Epithelial cell of proximal tubule (primary cell): ENCODE measurements around the gene PHF21A. TPM values are rescaled to one million over a fixed set of nuclear protein-coding genes. Genes with fewer than 3 reads are reported as not detected.

Source experiments
- DNase-seq: peaks from one replicate; pipeline ENCODE4 v3.0.0-alpha.2; 2011; ENCODE audit warnings: low read depth
- H3K4me3 ChIP-seq: 2 replicates; pipeline ENCODE4 v1.5.1; 2011; ENCODE audit warnings: low read depth, mild to moderate bottlenecking, low read length
- total RNA-seq: library from RNA; depleted of rRNA; stranded (reverse); fragments of >200 nt; gene quantifications from 2 replicates; pipeline ENCODE4 v1.2.3, GENCODE V29; 2015
- TF ChIP-seq, protein P1 (sequence below): conservative IDR thresholded peaks from 2 replicates; pipeline ENCODE4 v1.5.1; 2012; ENCODE audit warnings: low read depth, mild to moderate bottlenecking, low read length

Gene PHF21A
- total RNA-seq, 1 donor from 2014 or later = 5.8 TPM

DNA sequence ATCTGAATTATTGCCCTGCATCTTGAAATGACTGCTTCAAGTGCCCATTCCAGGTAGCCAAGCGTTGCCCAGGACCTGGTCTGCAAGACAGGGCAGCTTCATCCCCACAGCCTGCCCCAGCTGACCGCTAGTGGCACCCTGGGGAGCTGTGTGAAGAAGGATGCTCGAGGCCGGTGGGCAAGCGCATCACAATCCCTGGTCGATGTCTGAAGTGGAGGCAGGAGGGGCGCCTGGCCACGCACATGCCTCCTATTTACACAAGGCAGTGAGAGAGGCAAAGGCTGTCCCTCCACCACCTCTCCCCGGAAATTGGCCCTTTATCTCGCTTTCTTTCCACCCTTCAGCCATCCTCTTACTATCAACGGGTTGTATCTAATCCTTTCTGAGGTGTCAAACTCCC lies 28.1 kb upstream of the PHF21A start:
- TF ChIP-seq, protein P1, sequence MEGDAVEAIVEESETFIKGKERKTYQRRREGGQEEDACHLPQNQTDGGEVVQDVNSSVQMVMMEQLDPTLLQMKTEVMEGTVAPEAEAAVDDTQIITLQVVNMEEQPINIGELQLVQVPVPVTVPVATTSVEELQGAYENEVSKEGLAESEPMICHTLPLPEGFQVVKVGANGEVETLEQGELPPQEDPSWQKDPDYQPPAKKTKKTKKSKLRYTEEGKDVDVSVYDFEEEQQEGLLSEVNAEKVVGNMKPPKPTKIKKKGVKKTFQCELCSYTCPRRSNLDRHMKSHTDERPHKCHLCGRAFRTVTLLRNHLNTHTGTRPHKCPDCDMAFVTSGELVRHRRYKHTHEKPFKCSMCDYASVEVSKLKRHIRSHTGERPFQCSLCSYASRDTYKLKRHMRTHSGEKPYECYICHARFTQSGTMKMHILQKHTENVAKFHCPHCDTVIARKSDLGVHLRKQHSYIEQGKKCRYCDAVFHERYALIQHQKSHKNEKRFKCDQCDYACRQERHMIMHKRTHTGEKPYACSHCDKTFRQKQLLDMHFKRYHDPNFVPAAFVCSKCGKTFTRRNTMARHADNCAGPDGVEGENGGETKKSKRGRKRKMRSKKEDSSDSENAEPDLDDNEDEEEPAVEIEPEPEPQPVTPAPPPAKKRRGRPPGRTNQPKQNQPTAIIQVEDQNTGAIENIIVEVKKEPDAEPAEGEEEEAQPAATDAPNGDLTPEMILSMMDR = no peak
- no peak for DNase-seq
- H3K4me3 ChIP-seq = no peak overlapping the region

DNA sequence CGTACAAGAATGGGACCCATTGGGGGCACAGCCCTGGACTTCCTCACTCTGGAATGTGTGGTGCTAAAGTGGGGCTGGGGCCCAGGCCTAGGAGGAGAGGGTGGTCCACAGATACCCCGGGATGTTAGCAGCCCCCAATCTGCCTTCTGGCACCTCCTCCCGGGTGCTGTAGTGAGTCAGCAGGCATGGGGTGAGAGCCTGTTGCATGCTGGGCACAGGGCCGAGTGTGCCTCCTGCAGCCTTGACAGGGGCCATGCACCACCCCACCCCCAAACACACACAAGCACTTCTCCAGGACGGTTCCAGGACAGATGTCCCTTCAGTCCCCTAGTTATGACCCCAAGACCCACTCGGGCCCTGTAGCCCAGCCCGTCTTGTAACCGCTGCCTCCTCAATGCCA lies 23.5 kb upstream of the PHF21A start:
- DNase-seq = no peak
- TF ChIP-seq, protein P1 = no peak

DNA sequence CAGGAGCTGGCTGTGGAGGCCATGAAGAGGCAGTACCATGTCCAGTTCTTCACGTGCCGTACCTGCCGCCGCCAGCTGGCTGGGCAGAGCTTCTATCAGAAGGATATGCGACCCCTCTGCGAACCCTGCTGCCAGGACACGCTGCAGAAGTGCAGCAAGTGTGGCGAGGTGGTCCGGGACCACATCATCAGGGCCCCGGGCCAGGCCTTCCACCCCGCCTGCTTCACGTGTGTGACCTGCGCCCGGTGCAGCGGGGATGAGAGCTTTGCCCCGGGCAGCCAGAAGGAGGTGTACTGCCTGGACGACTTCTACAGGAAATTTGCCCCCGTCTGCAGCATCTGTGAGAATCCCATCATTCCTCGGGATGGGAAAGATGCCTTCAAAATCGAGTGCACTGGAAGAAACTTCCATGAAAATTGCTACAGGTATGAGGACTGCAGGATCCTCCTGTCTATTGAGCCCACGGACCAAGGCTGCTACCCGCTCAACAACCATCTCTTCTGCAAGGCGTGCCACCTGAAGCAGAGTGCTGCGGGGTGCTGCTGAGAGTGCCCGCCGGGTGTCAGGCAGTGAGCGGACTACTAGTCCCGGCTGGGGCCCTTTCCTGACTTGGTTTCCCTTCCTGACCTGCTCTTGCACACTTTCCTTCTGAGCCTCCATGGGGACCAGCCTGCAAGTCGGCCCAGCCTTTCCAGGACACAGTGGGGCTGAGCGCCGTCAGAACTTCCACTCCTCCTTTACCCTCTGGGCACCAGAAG lies 22.0 kb upstream of the PHF21A start:
- H3K4me3 ChIP-seq = no peak overlapping the region
- DNase-seq = no peak
- TF ChIP-seq, protein P1 = no peak

More for the DNA sequence above, 23.5 kb upstream of the PHF21A start:
- H3K4me3 ChIP-seq = no peak overlapping the region

DNA sequence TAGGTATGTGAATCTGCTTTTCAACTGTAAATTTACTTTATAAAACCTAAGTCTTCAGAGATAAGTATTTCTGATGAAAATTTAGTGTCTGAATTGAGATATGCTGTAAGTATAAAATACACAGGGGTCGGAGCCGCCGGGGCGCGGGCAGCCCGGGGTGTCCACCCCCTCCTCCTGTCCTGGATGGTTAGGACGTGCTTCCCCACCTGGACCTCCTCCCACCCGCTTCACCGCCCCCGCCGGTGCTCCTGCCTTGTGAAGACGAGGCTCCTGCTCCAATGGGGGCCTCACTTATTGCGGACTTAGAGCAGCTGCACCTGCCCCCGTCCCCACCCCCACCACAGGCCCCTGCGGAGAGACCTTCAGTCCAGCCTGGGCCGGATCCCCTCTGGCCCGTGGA lies 21.3 kb upstream of the PHF21A start:
- DNase-seq = no peak
- H3K4me3 ChIP-seq = no peak overlapping the region
- TF ChIP-seq, protein P1 = no peak

DNA sequence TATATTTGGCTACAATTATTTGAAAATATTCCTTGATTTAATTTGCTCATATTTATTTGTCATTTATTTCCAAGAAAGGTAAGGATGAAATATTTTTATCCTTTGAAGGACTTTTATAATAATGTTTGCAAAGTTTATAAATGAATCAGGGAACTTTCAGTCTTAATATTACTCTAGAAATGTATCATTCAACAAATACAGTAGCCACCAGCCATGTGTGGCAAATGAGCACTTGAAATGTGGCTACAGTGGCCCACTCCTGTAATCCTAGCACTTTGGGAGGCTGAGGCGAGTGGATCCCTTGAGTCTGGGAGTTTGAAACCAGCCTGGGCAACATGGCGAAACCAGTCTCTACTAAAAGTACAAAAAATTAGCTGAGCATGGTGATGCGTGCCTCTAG lies 20.3 kb upstream of the PHF21A start:
- no peak for DNase-seq
- H3K4me3 ChIP-seq = no peak overlapping the region
- TF ChIP-seq, protein P1 = no peak

DNA sequence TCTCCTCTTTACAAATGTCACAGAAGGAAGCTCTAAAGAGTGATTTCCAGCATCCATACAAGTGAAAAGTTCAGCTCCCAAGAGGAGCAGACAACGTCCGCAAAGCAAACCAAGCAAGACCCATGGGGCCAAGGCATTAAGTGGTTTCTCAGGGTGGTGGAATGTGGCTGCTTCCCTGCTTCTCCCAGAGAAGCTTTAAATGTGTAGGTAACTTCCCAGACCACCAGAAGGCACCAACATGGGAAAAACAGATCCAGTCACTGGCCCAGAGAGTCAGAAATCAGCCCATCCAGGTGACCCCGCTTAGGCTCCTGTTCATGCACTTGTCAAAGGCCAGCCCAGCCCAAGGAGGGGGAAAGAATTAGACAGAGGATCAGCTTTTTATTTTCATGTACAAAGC lies 13.3 kb upstream of the PHF21A start:
- DNase-seq = no peak
- H3K4me3 ChIP-seq = no peak overlapping the region
- TF ChIP-seq, protein P1 = no peak

DNA sequence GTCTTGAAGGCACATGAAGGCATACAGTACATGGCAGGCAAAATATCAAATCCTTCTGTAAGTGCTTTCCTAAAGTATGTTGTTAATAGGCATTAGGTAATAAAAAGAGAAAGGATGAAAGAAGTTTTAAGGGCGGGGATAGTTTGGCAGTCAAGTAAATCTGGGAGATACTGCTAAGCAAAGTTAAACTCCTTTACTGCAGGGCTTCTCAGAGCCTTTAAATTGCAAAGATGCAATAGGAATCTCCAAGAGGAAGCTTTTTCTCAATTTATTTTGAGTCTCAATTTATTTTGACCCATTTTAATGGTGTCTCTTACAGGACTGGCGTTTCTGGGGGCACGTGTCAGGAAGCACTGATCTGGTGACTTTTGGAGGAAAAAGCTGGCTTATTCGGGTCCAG lies 12.8 kb upstream of the PHF21A start:
- H3K4me3 ChIP-seq = no peak overlapping the region
- DNase-seq = no peak
- TF ChIP-seq, protein P1 = no peak
